Measurements from ENCODE around the gene ARSK.
A peak's percentile ranks its signal among the peaks of the same experiment; 100 is the strongest.
"Not testable (repeated sequence)": the region's sequence is repeated elsewhere in the genome, so short reads cannot be mapped to it uniquely, and the experiment has no call there.

Gene ARSK

DNA sequence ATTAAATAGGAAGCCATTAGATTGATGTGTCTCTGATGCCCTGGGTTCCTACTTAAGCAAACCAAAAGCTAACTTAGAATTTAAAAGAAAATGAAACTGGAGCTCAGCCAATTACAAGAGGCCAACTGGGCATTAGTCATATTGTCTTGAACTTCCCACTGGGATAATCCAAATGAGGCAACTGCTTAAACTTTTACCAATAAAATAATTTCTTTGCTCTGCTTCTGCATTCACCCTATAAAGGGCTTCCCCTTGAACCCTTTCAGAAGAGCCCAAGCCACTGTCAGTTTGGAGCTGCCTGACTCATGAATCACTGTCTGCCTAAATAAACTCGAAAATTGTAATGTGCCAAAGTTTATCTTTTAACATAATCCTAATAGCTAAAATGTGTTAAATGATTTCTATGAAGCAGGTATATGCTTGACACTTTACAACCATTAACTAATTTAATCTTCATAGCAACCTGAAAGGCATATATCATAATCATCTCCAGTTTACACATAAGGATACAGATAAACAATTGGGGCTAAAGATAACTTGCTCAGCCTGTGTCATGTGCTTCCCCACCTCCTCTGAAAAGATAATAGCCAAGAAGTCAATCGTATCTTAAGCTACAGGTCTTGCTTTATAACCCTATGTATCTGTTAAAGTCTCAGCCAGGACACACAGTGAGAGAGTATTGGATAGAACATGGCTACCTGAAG, 76.5 kb downstream of the ARSK start:
- TF ChIP-seq, protein P1, sequence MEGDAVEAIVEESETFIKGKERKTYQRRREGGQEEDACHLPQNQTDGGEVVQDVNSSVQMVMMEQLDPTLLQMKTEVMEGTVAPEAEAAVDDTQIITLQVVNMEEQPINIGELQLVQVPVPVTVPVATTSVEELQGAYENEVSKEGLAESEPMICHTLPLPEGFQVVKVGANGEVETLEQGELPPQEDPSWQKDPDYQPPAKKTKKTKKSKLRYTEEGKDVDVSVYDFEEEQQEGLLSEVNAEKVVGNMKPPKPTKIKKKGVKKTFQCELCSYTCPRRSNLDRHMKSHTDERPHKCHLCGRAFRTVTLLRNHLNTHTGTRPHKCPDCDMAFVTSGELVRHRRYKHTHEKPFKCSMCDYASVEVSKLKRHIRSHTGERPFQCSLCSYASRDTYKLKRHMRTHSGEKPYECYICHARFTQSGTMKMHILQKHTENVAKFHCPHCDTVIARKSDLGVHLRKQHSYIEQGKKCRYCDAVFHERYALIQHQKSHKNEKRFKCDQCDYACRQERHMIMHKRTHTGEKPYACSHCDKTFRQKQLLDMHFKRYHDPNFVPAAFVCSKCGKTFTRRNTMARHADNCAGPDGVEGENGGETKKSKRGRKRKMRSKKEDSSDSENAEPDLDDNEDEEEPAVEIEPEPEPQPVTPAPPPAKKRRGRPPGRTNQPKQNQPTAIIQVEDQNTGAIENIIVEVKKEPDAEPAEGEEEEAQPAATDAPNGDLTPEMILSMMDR (IDR thresholded peaks at IDR 0.05), result no peak
- intact Hi-C loops (cut with DNase I; ENCODE audit: low total_unique reads), result no loop called here
- H3K4me1 ChIP-seq, result peaks cover 0 to 17% (median 5%) of the 10 kb centered on the region in 4 donors
- no peaks in the 10 kb centered on the region for H3K27me3 ChIP-seq
- DNase-seq, result no peak
- H3K27ac ChIP-seq, result peak overlapping the region in 1 of 2 donors; percentile 33
- no peaks in the 10 kb centered on the region for H3K36me3 ChIP-seq
- no peak overlapping the region for H3K4me3 ChIP-seq
- no peaks in the 10 kb centered on the region for H3K9me3 ChIP-seq

DNA sequence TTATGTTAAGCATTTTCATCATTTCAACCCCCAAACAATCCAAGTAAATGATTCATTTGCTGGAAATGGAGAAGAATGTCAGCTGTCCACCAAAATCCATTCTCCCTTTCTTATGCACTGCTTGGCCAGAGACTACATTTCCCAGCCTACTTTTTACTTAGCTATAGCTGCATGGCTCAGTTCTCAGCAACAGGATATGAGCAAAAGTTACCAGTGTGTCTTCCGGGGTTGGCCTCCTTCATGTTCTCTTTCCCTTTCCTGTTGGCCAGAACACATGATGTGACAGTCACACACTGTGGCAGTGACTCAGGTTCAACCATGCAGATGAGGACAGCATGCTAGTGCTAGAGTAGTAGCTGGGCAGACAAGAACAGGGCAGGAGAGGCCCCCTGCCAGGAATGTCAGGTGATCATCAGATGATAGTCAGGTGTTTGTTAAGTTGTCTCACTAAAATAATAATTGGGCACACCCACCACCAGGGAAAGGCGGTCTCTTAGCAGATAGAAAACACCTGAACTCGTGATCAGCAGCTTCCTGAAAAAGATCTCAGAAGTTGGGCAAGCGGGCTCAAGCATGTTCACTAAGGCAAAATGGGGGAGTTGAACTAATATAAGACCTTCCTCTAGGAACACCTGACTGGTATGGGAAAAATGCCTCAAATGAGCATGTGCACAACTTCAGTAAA, 77.2 kb downstream of the ARSK start:
- no peaks in the 10 kb centered on the region for H3K36me3 ChIP-seq
- H3K27ac ChIP-seq, result peak overlapping the region in 1 of 2 donors; percentile 33
- intact Hi-C loops (cut with DNase I; ENCODE audit: low total_unique reads), result no loop called here
- no peaks in the 10 kb centered on the region for H3K9me3 ChIP-seq
- TF ChIP-seq, protein P1 (IDR thresholded peaks at IDR 0.05), result no peak
- no peak overlapping the region for H3K4me3 ChIP-seq
- no peak for DNase-seq
- no peaks in the 10 kb centered on the region for H3K27me3 ChIP-seq
- H3K4me1 ChIP-seq, result peaks cover 0 to 17% (median 5%) of the 10 kb centered on the region in 4 donors

DNA sequence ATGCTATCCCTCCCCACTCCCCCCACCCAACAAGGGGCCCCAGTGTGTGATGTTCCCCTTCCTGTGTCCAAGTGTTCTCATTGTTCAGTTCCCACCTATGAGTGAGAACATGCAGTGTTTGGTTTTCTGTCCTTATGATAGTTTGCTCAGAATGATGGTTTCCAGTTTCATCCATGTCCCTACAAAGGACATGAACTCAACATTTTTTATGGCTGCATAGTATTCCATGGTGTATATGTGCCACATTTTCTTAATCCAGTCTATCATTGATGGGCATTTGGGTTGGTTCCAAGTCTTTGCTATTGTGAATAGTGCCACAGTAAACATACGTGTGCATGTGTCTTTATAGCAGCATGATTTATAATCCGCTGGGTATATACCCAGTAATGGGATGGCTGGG, 78.0 kb downstream of the ARSK start:
- H3K27ac ChIP-seq; H3K36me3 ChIP-seq; H3K9me3 ChIP-seq; intact Hi-C loops (cut with DNase I; ENCODE audit: low total_unique reads); DNase-seq; H3K4me3 ChIP-seq; H3K27me3 ChIP-seq: not testable (repeated sequence)
- peaks cover 0 to 17% (median 5%) of the 10 kb centered on the region in 4 donors for H3K4me1 ChIP-seq

DNA sequence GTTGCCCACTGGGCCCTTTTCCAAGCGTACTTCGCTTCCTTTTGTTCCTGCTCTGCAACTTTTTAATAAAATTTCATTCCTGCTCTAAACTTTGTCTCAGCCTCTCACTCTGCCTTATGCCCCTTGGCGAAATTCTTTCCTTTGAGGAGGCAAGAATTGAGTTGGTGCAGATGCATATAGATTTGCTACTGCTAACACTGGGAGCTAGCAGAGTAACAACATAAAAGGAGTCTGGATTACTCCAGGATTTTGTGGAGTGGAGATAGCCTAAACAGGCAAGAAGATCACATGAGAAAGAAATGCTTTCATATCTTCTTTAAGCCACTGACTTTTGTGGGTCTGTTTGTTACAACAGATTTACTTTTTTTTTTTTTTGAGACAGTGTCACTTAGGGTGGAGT, 78.8 kb downstream of the ARSK start:
- no peak for DNase-seq
- H3K4me1 ChIP-seq, result peaks cover 0 to 17% (median 5%) of the 10 kb centered on the region in 4 donors
- intact Hi-C loops (cut with DNase I; ENCODE audit: low total_unique reads), result no loop called here

DNA sequence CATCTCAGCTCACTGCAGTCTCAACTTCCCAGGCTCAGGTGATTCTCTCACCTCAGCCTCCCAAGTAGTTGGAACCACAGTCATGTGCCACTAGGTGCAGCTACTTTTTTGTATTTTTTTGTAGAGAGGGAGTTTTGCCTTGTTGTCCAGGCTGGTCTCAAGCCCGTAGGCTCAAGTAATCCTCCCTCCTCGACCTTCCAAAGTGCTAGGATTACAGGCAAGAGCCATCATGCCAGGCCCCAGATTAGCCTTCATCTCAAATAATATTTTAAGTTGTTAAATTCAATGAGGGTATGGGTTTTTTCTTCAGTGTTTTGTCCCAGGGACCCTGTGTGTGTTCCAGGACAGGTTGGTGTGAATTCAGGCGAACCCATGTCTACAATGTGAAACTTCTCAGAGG, 79.2 kb downstream of the ARSK start:
- Histone ChIP-seq H3K4me3 (no peak overlapping the region), H3K9me3 (no peaks in the 10 kb centered on the region), H3K27ac (no peak overlapping the region), H3K4me1 (peaks cover 0 to 17% (median 5%) of the 10 kb centered on the region in 4 donors), H3K27me3 (no peaks in the 10 kb centered on the region), H3K36me3 (no peaks in the 10 kb centered on the region)
- no peak for DNase-seq
- intact Hi-C loops (cut with DNase I; ENCODE audit: low total_unique reads), result no loop called here
- TF ChIP-seq, protein P1 (IDR thresholded peaks at IDR 0.05), result no peak

More for the DNA sequence above, 78.8 kb downstream of the ARSK start:
- no peak overlapping the region for H3K27ac ChIP-seq
- no peaks in the 10 kb centered on the region for H3K9me3 ChIP-seq
- no peaks in the 10 kb centered on the region for H3K27me3 ChIP-seq
- H3K4me3 ChIP-seq, result no peak overlapping the region
- no peaks in the 10 kb centered on the region for H3K36me3 ChIP-seq
- TF ChIP-seq, protein P1 (IDR thresholded peaks at IDR 0.05), result no peak

DNA sequence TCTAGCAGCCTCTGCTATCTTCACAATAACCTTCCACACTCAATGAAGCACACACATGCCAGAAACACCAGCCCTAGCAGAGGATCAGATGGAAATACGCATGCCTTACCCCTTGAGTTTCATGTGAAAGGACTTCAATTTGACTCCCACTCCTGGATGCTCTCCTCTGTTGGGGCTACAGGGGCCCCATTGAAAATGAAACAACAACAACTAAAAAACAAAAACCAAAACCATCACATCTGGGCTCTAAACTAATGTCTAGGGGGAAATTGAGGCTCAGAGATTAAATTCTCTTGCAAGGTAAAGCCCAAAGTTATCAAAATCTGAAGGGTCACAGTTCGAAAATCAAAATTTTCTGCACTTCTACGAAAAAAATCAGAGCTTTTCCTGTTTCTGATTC, 83.7 kb downstream of the ARSK start:
- Histone ChIP-seq H3K4me3 (no peak overlapping the region), H3K9me3 (no peaks in the 10 kb centered on the region), H3K27me3 (no peaks in the 10 kb centered on the region), H3K4me1 (peaks cover 0 to 7% (median 0%) of the 10 kb centered on the region in 4 donors), H3K36me3 (no peaks in the 10 kb centered on the region), H3K27ac (no peak overlapping the region)
- no peak for DNase-seq
- intact Hi-C loops (cut with DNase I; ENCODE audit: low total_unique reads), result no loop called here
- TF ChIP-seq, protein P1 (IDR thresholded peaks at IDR 0.05), result no peak

Measured in tibial artery (tissue), 4 donors.